Keratinocyte (primary cell): ENCODE measurements around the gene SPDYA. TPM values are rescaled to one million over a fixed set of nuclear protein-coding genes. Genes with fewer than 3 reads are reported as not detected.
A peak's percentile ranks its signal among the peaks of the same experiment; 100 is the strongest.

Experiments
- DNase-seq: peaks from one replicate; pipeline ENCODE4 v3.0.0-alpha.2; 2011; ENCODE audit warnings: low read depth, missing footprints, low spot score
- FAIRE-seq: peaks from 2 replicates; lab custom pipeline; 2011; peaks lifted over from hg19 to GRCh38; lab: Jason Lieb, UNC
- H2AFZ ChIP-seq: 2 replicates; pipeline ENCODE4 v1.6.0; 2012; ENCODE audit warnings: low read length, control low read depth, inconsistent platforms; ENCODE audit not compliant: control insufficient read depth
- H3K27ac ChIP-seq: 2 replicates; pipeline ENCODE4 v1.5.1; 2011; ENCODE audit warnings: low read length; ENCODE audit not compliant: control insufficient read depth, insufficient read depth
- H3K27me3 ChIP-seq: 3 replicates; pipeline ENCODE4 v1.6.0; 2011; ENCODE audit warnings: low read length; ENCODE audit not compliant: control insufficient read depth, insufficient read depth; ENCODE audit errors: extremely low read depth
- H3K36me3 ChIP-seq, 2 experiments: 2 replicates in 1 of 2; 3 replicates in 1 of 2; pipeline ENCODE4 v1.5.1; 2011; ENCODE audit warnings: low read length in 2 of 2, mild to moderate bottlenecking in 1 of 2; ENCODE audit not compliant: control insufficient read depth in 2 of 2, insufficient read depth in 2 of 2; ENCODE audit errors: extremely low read depth in 1 of 2
- H3K4me1 ChIP-seq: 3 replicates; pipeline ENCODE4 v1.5.1; 2011; ENCODE audit warnings: low read length; ENCODE audit not compliant: control insufficient read depth, insufficient read depth; ENCODE audit errors: extremely low read depth
- H3K4me2 ChIP-seq: 3 replicates; pipeline ENCODE4 v1.6.0; 2011; ENCODE audit warnings: low read depth, low read length; ENCODE audit not compliant: control insufficient read depth, insufficient read depth; ENCODE audit errors: extremely low read depth
- H3K4me3 ChIP-seq, 3 experiments: fragments of 200-600 bp in 1 of 3; sonication (generic) in 1 of 3; 2 replicates in 2 of 3; 3 replicates in 1 of 3; pipeline ENCODE4 v1.5.1; 2011 to 2016; ENCODE audit warnings: low read length in 3 of 3, mild to moderate bottlenecking in 3 of 3, control low read depth in 2 of 3, inconsistent platforms in 1 of 3, low read depth in 1 of 3, mixed read lengths in 1 of 3, mixed run types in 1 of 3, moderate library complexity in 1 of 3; ENCODE audit not compliant: control insufficient read depth in 2 of 3, insufficient read depth in 2 of 3; ENCODE audit errors: extremely low read depth in 1 of 3
- H3K79me2 ChIP-seq: 2 replicates; pipeline ENCODE4 v1.6.0; 2012; ENCODE audit warnings: low read length; ENCODE audit not compliant: control insufficient read depth, insufficient read depth
- H3K9ac ChIP-seq: 3 replicates; pipeline ENCODE4 v1.6.0; 2011; ENCODE audit warnings: low read length; ENCODE audit not compliant: control insufficient read depth, insufficient read depth; ENCODE audit errors: extremely low read depth
- H3K9me1 ChIP-seq: 3 replicates; pipeline ENCODE4 v1.6.0; 2011; ENCODE audit warnings: low read length; ENCODE audit not compliant: control insufficient read depth, insufficient read depth; ENCODE audit errors: extremely low read depth
- H3K9me3 ChIP-seq: 2 replicates; pipeline ENCODE4 v1.5.1; 2012; ENCODE audit warnings: low read depth, low read length; ENCODE audit not compliant: control insufficient read depth
- H4K20me1 ChIP-seq: 3 replicates; pipeline ENCODE4 v1.6.0; 2011; ENCODE audit warnings: low read length; ENCODE audit not compliant: control insufficient read depth, insufficient read depth; ENCODE audit errors: extremely low read depth
- EZH2 ChIP-seq: IDR thresholded peaks from one replicate; pipeline ENCODE4 v1.6.1; 2012; ENCODE audit warnings: inconsistent platforms, mild to moderate bottlenecking, low read length, moderate library complexity
- dilution Hi-C: fragments of 300-500 bp; cut with MboI; formaldehyde crosslinking; loops from one replicate; pipeline ENCODE4 v1.7.0; 2020; ENCODE audit warnings: low sequenced_read_pairs; ENCODE audit not compliant: extremely low pct_ligation_motif_present
- polyA plus RNA-seq, 5 experiments: library from polyadenylated mRNA; depleted of rRNA in 3 of 5; stranded (reverse) in 3 of 5; stranded (forward) in 1 of 5; unstranded in 1 of 5; fragments of >200 nt; gene quantifications; 1 replicate in 1 of 5; 2 replicates in 3 of 5; 3 replicates in 1 of 5; pipeline versions ENCODE4 v1.2.1 to v1.2.3, GENCODE V29; 2011 to 2012; ENCODE audit warnings: missing spikeins in 2 of 5, low read depth in 1 of 5, low replicate concordance in 1 of 5
- TF ChIP-seq, protein P1 (sequence below), 3 experiments: IDR thresholded peaks in 1 of 3; conservative IDR thresholded peaks in 1 of 3; optimal IDR thresholded peaks in 1 of 3; 2 replicates in 2 of 3; 3 replicates in 1 of 3; pipeline versions ENCODE3 to v1.5.1; 2011; ENCODE audit warnings: low read length in 3 of 3, mild to moderate bottlenecking in 3 of 3, moderate library complexity in 2 of 3, control low read depth in 1 of 3, inconsistent platforms in 1 of 3; ENCODE audit not compliant: insufficient read depth in 2 of 3; ENCODE audit errors: extremely low read depth in 1 of 3

The SPDYA gene
- polyA plus RNA-seq, 1 donor (not counting 4 experiments of a cell fraction or from before 2014, with no cell fraction given): 0.37 TPM

DNA sequence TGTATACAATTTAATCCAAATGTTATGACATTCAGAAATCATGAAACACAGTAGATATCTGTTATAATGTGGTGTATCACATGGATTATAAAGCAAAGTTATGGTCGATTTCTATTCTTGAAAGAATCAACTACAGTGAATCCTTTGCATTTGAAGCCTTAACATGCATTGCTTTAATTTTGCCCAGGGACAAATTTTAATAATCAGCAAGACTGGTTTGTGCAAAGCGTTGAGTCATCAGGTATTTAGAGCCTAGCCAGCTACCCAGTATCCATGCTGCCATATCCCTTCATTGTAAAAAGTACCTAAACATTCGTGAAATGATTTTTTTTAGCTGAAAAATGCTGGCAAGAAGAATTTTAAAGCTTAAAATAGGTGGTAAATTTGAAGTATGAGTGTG lies 8.9 kb upstream of the SPDYA start:
- Histone ChIP-seq H4K20me1 (peaks cover 4% of the 10 kb centered on the region), H3K4me2 (peak overlapping the region; percentile 35), H3K27ac (peak overlapping the region; percentile 74), H3K4me3 (peak overlapping the region in 1 of 3 experiments; percentile 11), H3K9ac (no peak overlapping the region), H3K4me1 (peaks cover 31% of the 10 kb centered on the region), H3K9me3 (no peaks in the 10 kb centered on the region), H3K36me3 (peaks cover 0 to 22% of the 10 kb centered on the region in 2 experiments), H3K79me2 (peaks cover 24% of the 10 kb centered on the region), H2AFZ (no peak overlapping the region), H3K27me3 (no peaks in the 10 kb centered on the region), H3K9me1 (no peaks in the 10 kb centered on the region)
- peak; percentile 63 for FAIRE-seq
- DNase-seq: peak; percentile 41
- dilution Hi-C loops: no loop called here
- TF ChIP-seq EZH2: no peak
- TF ChIP-seq, protein P1, sequence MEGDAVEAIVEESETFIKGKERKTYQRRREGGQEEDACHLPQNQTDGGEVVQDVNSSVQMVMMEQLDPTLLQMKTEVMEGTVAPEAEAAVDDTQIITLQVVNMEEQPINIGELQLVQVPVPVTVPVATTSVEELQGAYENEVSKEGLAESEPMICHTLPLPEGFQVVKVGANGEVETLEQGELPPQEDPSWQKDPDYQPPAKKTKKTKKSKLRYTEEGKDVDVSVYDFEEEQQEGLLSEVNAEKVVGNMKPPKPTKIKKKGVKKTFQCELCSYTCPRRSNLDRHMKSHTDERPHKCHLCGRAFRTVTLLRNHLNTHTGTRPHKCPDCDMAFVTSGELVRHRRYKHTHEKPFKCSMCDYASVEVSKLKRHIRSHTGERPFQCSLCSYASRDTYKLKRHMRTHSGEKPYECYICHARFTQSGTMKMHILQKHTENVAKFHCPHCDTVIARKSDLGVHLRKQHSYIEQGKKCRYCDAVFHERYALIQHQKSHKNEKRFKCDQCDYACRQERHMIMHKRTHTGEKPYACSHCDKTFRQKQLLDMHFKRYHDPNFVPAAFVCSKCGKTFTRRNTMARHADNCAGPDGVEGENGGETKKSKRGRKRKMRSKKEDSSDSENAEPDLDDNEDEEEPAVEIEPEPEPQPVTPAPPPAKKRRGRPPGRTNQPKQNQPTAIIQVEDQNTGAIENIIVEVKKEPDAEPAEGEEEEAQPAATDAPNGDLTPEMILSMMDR (optimal IDR thresholded peaks at IDR 0.05 in 1 of 3, IDR thresholded peaks at IDR 0.05 in 1 of 3, conservative IDR thresholded peaks at IDR 0.05 in 1 of 3; ENCODE audit: extremely low read depth in 1 of 3, insufficient read depth in 2 of 3, low read length in 3 of 3): no peak

DNA sequence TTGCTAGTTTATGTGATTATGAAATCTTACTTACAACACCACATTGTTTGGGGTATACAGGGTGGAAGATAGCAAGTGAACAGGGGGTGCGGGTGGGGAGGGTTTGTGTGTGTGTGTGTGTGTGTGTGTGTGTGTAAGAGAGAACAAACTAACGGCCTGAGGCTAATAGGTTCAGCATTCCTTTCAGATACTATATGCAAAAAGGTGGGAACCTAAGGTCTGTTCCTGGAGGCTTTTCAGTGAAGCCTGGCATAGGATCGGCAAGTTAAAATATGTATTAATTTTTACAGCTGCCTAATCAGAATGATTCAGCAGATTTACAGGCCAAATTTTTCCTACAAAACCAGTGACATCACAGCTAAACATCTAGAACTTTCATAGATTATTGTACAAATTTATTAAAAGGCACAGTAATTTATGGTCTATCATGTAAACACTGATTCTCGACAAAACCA lies 7.6 kb upstream of the SPDYA start:
- DNase-seq: peak; percentile 54
- peak overlapping the region; percentile 74 for H3K27ac ChIP-seq

More for the DNA sequence above, 7.6 kb upstream of the SPDYA start:
- no peaks in the 10 kb centered on the region for H3K27me3 ChIP-seq
- peak overlapping the region; percentile 43 for H3K9ac ChIP-seq
- peak; percentile 9 for FAIRE-seq
- no peak overlapping the region for H3K4me3 ChIP-seq
- no peaks in the 10 kb centered on the region for H3K9me3 ChIP-seq
- peaks cover 31% of the 10 kb centered on the region for H3K4me1 ChIP-seq
- no peak overlapping the region for H2AFZ ChIP-seq
- dilution Hi-C loops: no loop called here
- H4K20me1 ChIP-seq: peaks cover 4% of the 10 kb centered on the region
- peaks cover 2 to 22% of the 10 kb centered on the region in 2 experiments for H3K36me3 ChIP-seq
- peaks cover 13% of the 10 kb centered on the region for H3K79me2 ChIP-seq
- no peaks in the 10 kb centered on the region for H3K9me1 ChIP-seq
- TF ChIP-seq, protein P1 (optimal IDR thresholded peaks at IDR 0.05 in 1 of 3, IDR thresholded peaks at IDR 0.05 in 1 of 3, conservative IDR thresholded peaks at IDR 0.05 in 1 of 3; ENCODE audit: extremely low read depth in 1 of 3, insufficient read depth in 2 of 3, low read length in 3 of 3): no peak
- no peak for TF ChIP-seq EZH2
- peak overlapping the region; percentile 38 for H3K4me2 ChIP-seq
